HG03520 (cell line): ENCODE results near the gene SUSD6.
"Not testable (repeated sequence)": the region's sequence is repeated elsewhere in the genome, so short reads cannot be mapped to it uniquely, and the experiment has no call there.

ENCODE experiments used
- ATAC-seq: cut with Tn5 transposase; IDR thresholded peaks from one replicate; pipeline ENCODE4 v1.9.1; 2021; ENCODE audit warnings: mild to moderate bottlenecking, moderate library complexity; ENCODE audit not compliant: unreplicated experiment

Gene SUSD6

GRCh38 chr14:69647642-69648041 lies 36.2 kb downstream of the SUSD6 start:
- ATAC-seq, result not testable (repeated sequence)

- ATAC-seq, result no peak
These were observed 37.4 kb downstream of the SUSD6 start for GRCh38 chr14:69648480-69649451.

GRCh38 chr14:69650948-69651369 lies 39.6 kb downstream of the SUSD6 start:
- no peak for ATAC-seq

- no peak for ATAC-seq
These were observed 40.3 kb downstream of the SUSD6 start for GRCh38 chr14:69651664-69652063.

GRCh38 chr14:69652942-69653684 lies 41.7 kb downstream of the SUSD6 start:
- peak; percentile 32 for ATAC-seq

- ATAC-seq, result no peak
These were observed 42.7 kb downstream of the SUSD6 start for GRCh38 chr14:69654116-69654515.

- ATAC-seq, result no peak
These were observed 46.6 kb downstream of the SUSD6 start for GRCh38 chr14:69657950-69658355.

GRCh38 chr14:69658664-69659261 lies 47.4 kb downstream of the SUSD6 start:
- ATAC-seq, result no peak

- no peak for ATAC-seq
These were observed 49.2 kb downstream of the SUSD6 start for GRCh38 chr14:69660344-69661193.

GRCh38 chr14:69661194-69661537 lies 49.8 kb downstream of the SUSD6 start:
- ATAC-seq, result no peak

GRCh38 chr14:69662636-69663299 lies 51.4 kb downstream of the SUSD6 start:
- ATAC-seq, result no peak

- ATAC-seq, result no peak
These were observed 51.9 kb downstream of the SUSD6 start for GRCh38 chr14:69663300-69663643.

GRCh38 chr14:69664265-69664664 lies 52.9 kb downstream of the SUSD6 start:
- ATAC-seq, result no peak

GRCh38 chr14:69664865-69665526 lies 53.6 kb downstream of the SUSD6 start:
- ATAC-seq, result no peak

- ATAC-seq, result no peak
These were observed 54.2 kb downstream of the SUSD6 start for GRCh38 chr14:69665631-69666030.

- ATAC-seq, result no peak
These were observed 54.7 kb downstream of the SUSD6 start for GRCh38 chr14:69666112-69666511.

GRCh38 chr14:69666690-69667211 lies 55.4 kb downstream of the SUSD6 start:
- ATAC-seq, result no peak

GRCh38 chr14:69667938-69668335 lies 56.5 kb downstream of the SUSD6 start:
- no peak for ATAC-seq

- no peak for ATAC-seq
These were observed 58.0 kb downstream of the SUSD6 start for GRCh38 chr14:69669375-69669774.
